Measurements from ENCODE around the gene TBC1D24.
A peak's percentile ranks its signal among the peaks of the same experiment; 100 is the strongest.

Gene TBC1D24

DNA sequence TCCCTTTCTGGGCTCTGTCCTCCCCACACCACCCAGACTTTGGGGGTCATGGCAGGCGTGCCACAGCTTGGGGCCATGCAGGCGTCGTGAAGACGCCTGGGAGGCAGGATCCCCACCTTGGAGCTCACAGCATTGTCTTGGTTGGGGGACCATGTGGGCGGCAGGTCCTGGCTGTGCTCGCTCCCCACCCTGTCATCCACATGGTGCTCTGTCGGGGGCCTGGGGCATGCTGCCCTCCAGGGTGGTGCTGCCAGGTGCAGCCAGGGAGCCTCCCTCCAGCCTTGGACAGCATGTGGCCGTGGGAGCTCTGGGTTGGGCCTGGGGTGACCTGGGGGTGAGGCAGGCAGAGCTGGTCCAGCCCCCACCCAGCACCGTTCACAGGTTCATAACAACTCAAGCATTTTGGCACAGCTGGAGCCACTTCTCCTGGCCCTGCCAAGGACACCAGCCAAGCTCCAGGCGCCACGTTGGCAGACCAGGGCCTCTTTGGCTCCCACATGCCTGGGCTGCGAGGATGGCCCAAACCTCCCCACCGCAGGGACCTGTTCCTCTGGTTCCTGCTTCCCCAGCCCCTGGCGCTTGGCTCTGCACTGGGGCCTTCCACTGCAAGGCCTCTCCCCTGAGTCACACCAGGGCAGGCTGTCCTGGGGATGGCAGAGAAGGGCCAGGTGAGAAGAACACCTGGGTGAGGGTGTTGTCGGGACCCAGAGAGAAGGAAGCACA is 23.8 kb downstream of the TBC1D24 start:
- DNase-seq (ENCODE audit: low read depth in 3 of 3) = no peak

GRCh38 chr16:2499454-2499853 is 24.5 kb downstream of the TBC1D24 start:
- DNase-seq (ENCODE audit: low read depth in 3 of 3) = no peak

GRCh38 chr16:2499890-2500429 is 25.0 kb downstream of the TBC1D24 start:
- no peak for DNase-seq (ENCODE audit: low read depth in 3 of 3)

- no peak for DNase-seq (ENCODE audit: low read depth in 3 of 3)
Observed at GRCh38 chr16:2500430-2500917, 25.5 kb downstream of the TBC1D24 start.

GRCh38 chr16:2500918-2501750 is 26.2 kb downstream of the TBC1D24 start:
- peak; percentile 64 to 65 (median 64) for DNase-seq (ENCODE audit: low read depth in 3 of 3)

DNA sequence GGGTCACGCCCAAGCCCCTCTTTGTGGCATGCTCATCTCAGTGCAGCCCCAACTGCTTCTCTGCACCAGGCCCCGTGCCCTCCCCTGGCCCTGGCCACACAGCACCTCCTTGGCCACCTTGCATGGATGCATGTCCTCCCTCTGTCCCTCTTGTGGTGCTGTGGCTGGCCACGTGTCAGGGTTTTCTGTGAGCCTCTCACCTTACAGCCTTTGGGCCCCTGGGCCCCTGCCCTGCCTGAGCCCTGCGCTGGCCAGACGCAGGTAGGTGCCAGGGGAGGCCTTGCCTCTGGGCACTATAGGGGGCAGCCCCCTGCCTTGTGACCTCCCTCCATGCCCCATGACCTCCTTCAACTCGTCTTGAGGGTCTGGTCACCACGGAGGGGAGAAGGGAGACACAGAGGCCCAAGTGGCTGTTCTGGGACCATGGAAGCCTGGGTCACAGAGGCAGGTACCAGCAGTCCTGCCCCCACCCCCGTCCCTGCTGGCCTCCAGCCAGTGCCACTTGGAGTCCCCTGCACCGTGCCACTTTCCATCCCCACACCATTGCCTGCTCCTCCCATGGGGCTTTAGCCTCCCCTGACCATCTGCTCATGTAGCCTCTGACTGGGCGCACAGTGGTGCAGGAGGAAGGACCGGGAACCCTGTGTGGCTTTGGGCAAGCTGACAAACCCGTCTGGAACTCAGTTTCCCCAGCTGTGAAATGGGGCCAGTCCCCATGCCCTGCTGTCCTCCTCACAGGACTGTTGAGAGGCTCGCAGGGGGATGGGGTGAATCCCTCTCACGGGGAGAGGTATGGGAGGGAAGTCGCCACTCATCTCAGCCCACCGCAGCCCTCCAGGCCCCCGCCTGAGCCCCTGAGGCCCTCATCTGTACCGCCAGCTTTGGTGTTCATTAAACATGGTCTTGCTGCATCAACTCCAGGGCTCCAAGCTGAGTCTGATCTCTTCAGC is 27.3 kb downstream of the TBC1D24 start:
- DNase-seq (ENCODE audit: low read depth in 3 of 3) = no peak

GRCh38 chr16:2505695-2506094 is 30.8 kb downstream of the TBC1D24 start:
- DNase-seq (ENCODE audit: low read depth in 3 of 3) = no peak

- no peak for DNase-seq (ENCODE audit: low read depth in 3 of 3)
Observed at GRCh38 chr16:2507052-2507659, 32.2 kb downstream of the TBC1D24 start.

- no peak for DNase-seq (ENCODE audit: low read depth in 3 of 3)
Observed at GRCh38 chr16:2507665-2508064, 32.7 kb downstream of the TBC1D24 start.

DNA sequence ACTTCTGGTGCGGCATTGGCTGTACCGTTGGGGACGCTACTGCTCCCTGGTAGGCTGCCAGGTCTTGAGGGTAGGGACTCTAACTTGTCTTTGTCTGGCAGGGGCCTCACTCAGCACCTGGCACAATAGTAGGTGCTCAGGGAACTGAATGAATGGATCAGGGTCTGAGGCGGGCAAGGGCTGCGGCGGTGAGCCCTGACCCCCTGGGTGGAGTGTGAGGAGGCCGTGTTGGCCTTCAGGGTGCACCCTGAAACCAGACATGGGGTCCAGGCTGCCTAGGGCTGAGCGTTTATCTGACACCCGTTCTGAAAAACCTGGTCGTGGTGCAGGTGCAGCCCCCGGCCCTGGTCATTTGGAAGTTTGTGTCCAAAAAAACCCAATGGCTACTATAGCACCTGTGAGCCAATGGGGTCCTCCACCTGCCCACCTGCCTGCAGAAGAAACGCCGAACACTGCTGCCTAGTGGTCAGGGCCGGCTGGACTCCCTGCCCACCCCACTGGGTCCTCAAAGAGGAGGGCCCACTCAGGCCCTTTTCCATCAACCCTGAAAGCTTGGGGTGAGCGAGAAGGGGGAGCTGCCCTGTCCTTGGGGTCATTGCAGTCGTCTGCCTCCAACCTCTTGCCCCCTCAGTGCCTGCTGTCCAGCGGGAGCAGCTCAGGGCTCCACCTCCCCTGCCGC is 33.9 kb downstream of the TBC1D24 start:
- DNase-seq (ENCODE audit: low read depth in 3 of 3) = no peak

- DNase-seq (ENCODE audit: low read depth in 3 of 3) = no peak
Observed at GRCh38 chr16:2511128-2511800, 36.3 kb downstream of the TBC1D24 start.

- DNase-seq (ENCODE audit: low read depth in 3 of 3) = no peak
Observed at GRCh38 chr16:2511996-2512734, 37.2 kb downstream of the TBC1D24 start.

GRCh38 chr16:2512735-2513404 is 37.9 kb downstream of the TBC1D24 start:
- DNase-seq (ENCODE audit: low read depth in 3 of 3) = no peak

DNA sequence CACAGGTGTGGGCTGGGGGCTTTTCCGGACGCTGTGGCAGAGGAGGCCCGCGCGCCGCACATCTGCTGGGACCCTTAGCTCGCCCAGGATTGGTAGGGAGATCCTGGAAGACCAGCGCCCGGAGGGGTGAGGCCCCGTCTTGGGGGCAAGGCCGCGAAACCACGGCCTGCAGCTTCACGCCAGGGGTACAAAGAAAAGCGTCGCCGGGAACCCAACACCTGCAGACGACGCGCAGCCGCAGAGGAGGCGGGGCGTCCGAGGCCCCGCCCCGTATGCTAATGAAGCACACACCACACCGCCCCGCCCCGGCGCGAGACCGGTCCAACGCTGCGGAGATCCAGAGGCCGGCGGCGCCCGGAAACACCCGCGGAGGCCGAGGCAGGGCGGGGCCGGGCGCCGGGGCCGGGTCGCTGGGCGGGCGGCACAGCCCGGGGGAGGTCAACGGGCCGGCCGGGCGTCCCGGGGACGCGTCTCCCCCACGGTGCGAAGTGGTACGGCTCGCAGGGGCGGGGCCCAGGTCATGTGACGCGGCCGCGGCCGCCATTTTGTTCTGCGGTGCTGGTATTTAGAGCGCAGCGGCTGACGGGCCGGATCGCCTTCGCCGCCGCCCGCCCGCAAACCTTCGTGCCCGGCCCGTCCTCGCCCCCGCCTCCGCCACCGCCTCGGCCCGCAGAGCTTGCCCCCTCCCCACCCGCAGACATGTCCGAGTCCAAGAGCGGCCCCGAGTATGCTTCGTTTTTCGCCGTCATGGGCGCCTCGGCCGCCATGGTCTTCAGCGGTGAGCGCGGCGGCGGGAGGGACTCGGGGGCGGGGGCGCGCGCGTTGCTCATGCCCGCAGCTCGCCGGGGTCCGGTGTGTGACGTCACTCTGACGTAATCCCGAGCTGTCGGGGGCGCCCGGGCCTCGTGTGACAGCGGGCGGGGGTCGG is 38.7 kb downstream of the TBC1D24 start, which contains the start of gene ATP6V0C:
Gene ATP6V0C (plus strand): TSS at position 548 of the 928 bp plus-strand sequence. CDS start 152 bp downstream, at position 700.
- peak; percentile 82 to 86 (median 83) for DNase-seq (ENCODE audit: low read depth in 3 of 3)

DNA sequence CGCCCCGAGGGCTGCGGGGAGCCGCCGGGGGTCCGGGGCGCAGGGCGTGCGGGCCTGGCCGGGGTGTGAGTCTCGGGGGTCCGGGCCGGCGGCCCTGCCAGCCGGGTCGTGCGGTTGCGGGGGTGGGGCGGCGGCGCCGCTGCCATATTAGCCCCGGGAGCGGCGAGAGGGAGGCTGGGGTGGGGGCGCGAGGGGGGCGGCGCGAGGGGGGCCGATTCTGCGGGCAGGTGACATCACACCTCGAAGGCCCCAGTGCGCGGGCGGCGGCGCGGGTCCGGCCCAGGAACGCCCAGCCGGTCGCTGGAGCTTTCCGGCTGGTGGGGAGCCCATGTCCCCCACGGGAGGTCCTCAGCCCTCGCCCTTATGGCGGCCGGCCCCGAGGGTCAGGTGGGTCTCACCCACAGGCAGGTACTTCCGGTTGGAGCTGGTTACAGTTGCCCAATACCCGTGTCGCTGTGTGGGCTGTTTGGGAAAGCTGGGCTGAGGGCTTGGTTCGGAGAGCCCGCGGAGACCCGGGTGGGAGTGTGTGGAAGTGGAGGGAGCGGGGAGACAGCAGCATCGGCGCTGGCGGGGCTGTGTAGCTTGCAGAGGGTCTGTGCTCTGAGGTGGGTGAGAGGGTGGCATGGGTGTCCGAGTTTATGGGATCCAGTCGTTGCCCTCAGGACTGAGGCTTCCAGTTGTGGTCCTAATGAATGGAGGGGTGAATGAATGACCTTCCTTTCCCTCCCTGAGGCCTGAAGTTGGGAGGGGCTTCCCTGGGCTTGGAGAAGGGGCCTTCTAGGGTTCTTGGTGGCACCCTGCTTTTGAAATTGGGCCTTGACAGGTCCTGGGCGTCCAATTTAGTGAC is 39.6 kb downstream of the TBC1D24 start:
- DNase-seq (ENCODE audit: low read depth in 3 of 3) = no peak

GRCh38 chr16:2515180-2515851 is 40.4 kb downstream of the TBC1D24 start:
- DNase-seq (ENCODE audit: low read depth in 3 of 3) = no peak

Measured in stimulated activated CD4-positive, alpha-beta T cell treated with anti-CD3 and anti-CD28 coated beads, TNF-alpha, amount 100 ng/mL, for 4 hours (primary cell).